GM12878 (cell line): ENCODE results near the gene ATL2. TPM values are rescaled to one million over a fixed set of nuclear protein-coding genes. Genes with fewer than 3 reads are reported as not detected.

Experiments
- ASH2L ChIP-seq: fragments of 300-600, 200-600 bp; sonication (generic); IDR thresholded peaks from 2 replicates; pipeline ENCODE4 v1.6.1; 2017; ENCODE audit warnings: low read depth, mild to moderate bottlenecking, borderline replicate concordance
- ATF7 ChIP-seq: fragments of 450-650 bp; IDR thresholded peaks from 2 replicates; pipeline ENCODE4 v1.6.1; 2016; ENCODE audit warnings: low read depth, mild to moderate bottlenecking
- BMI1 ChIP-seq: fragments of 450-650 bp; IDR thresholded peaks from 2 replicates; pipeline ENCODE4 v1.6.1; 2016; ENCODE audit warnings: mild to moderate bottlenecking, moderate library complexity, borderline replicate concordance
- EGR1 ChIP-seq, 2 experiments: IDR thresholded peaks; 1 replicate in 1 of 2; 2 replicates in 1 of 2; pipeline ENCODE4 v1.6.1; 2011 to 2012; ENCODE audit warnings: low read depth in 2 of 2, low read length in 2 of 2, borderline replicate concordance in 1 of 2, mild to moderate bottlenecking in 1 of 2, moderate library complexity in 1 of 2
- EZH2 ChIP-seq: IDR thresholded peaks from 2 replicates; pipeline ENCODE4 v1.6.1; 2012; ENCODE audit warnings: low read depth, mild to moderate bottlenecking, control low read depth, inconsistent platforms, low read length, borderline replicate concordance; ENCODE audit not compliant: control insufficient read depth
- HDGF ChIP-seq: fragments of 450-650 bp; IDR thresholded peaks from 2 replicates; pipeline ENCODE4 v1.6.1; 2016; ENCODE audit warnings: antibody characterized with exemption
- IKZF2 ChIP-seq, 2 experiments: fragments of 450-650 bp; IDR thresholded peaks; 2 replicates each; pipeline ENCODE4 v1.6.1; 2017; ENCODE audit warnings: mild to moderate bottlenecking in 2 of 2, moderate library complexity in 2 of 2
- JUNB ChIP-seq: IDR thresholded peaks from 2 replicates; pipeline ENCODE4 v1.6.1; 2016; ENCODE audit warnings: antibody characterized with exemption, mild to moderate bottlenecking
- POLR2A ChIP-seq: IDR thresholded peaks from 2 replicates; pipeline ENCODE4 v1.6.1; 2011; ENCODE audit warnings: low read depth, mild to moderate bottlenecking, low read length
- RAD21 ChIP-seq: IDR thresholded peaks from 2 replicates; pipeline ENCODE4 v1.6.1; 2011; ENCODE audit warnings: mild to moderate bottlenecking, low read depth, low read length, moderate library complexity; ENCODE audit not compliant: insufficient read depth
- RUNX3 ChIP-seq: IDR thresholded peaks from 2 replicates; pipeline ENCODE4 v1.6.1; 2012; ENCODE audit warnings: low read length, inconsistent platforms
- SIX5 ChIP-seq: IDR thresholded peaks from 2 replicates; pipeline ENCODE4 v1.6.1; 2011; ENCODE audit warnings: mild to moderate bottlenecking, low read depth, low read length, moderate library complexity; ENCODE audit not compliant: severe bottlenecking
- SPI1 ChIP-seq: IDR thresholded peaks from 2 replicates; pipeline ENCODE4 v1.6.1; 2011; ENCODE audit warnings: low read depth, mild to moderate bottlenecking, low read length, moderate library complexity, borderline replicate concordance; ENCODE audit not compliant: insufficient read depth
- USF1 ChIP-seq: IDR thresholded peaks from 2 replicates; pipeline ENCODE4 v1.6.1; 2011; ENCODE audit warnings: borderline replicate concordance, low read depth, mild to moderate bottlenecking, moderate library complexity, mixed read lengths, low read length; ENCODE audit not compliant: insufficient read depth; ENCODE audit errors: extremely low read length
- YBX1 ChIP-seq: fragments of 450-650 bp; IDR thresholded peaks from 2 replicates; pipeline ENCODE4 v1.6.1; 2016; ENCODE audit warnings: antibody characterized with exemption
- polyA plus RNA-seq, 11 experiments: library from polyadenylated mRNA; depleted of rRNA in 4 of 11; unstranded in 6 of 11; stranded (reverse) in 5 of 11; fragments of >200 nt; fragmentation: Nextera tagmentation in 4 of 11; fragmentation: Illumina TruSeq in 1 of 11; extraction: Ambion mirVana in 4 of 11; extraction: Trizol in 1 of 11; gene quantifications; 1 replicate in 1 of 11; 2 replicates in 10 of 11; pipeline versions ENCODE4 v1.2.1 to v1.2.3, GENCODE V29; 2011 to 2016; ENCODE audit warnings: inconsistent platforms in 2 of 11, missing spikeins in 2 of 11, low read depth in 1 of 11
- total RNA-seq, 4 experiments: library from RNA; depleted of rRNA in 3 of 4; stranded (reverse); fragments of >200 nt in 3 of 4; fragmentation: Illumina TruSeq in 1 of 4; extraction: Trizol in 1 of 4; gene quantifications; 2 replicates each; pipeline versions ENCODE4 v1.2.1 to v1.2.3, GENCODE V29; 2013 to 2021
- TF ChIP-seq, protein P1 (sequence below): fragments of 450-650 bp; IDR thresholded peaks from 2 replicates; pipeline ENCODE4 v1.6.1; 2016; ENCODE audit warnings: mild to moderate bottlenecking
- TF ChIP-seq, protein P2 (sequence below): IDR thresholded peaks from 2 replicates; pipeline ENCODE4 v1.6.1; 2011; ENCODE audit warnings: low read depth, low read length, improper control_type of control experiment, borderline replicate concordance
- TF ChIP-seq, protein P3 (sequence below): fragments of 450-650 bp; IDR thresholded peaks from 2 replicates; pipeline ENCODE4 v1.6.1; 2018; ENCODE audit warnings: mild to moderate bottlenecking, low read depth, moderate library complexity; ENCODE audit not compliant: partially characterized antibody
- TF ChIP-seq, protein P4 (sequence below): IDR thresholded peaks from 2 replicates; pipeline ENCODE4 v1.6.1; 2011; ENCODE audit warnings: mild to moderate bottlenecking, low read depth, low read length, moderate library complexity; ENCODE audit not compliant: insufficient replicate concordance
- TF ChIP-seq, protein P5 (sequence below): fragments of 450-650 bp; IDR thresholded peaks from 2 replicates; pipeline ENCODE4 v1.6.1; 2017; ENCODE audit warnings: mild to moderate bottlenecking, moderate library complexity

The ATL2 gene
- total and polyA plus RNA-seq, 10 of the 15 experiments (the other 5 are each of a cell fraction or from before 2014, with no cell fraction given) = 8.6 to 51.5 (median 41.8) TPM

DNA sequence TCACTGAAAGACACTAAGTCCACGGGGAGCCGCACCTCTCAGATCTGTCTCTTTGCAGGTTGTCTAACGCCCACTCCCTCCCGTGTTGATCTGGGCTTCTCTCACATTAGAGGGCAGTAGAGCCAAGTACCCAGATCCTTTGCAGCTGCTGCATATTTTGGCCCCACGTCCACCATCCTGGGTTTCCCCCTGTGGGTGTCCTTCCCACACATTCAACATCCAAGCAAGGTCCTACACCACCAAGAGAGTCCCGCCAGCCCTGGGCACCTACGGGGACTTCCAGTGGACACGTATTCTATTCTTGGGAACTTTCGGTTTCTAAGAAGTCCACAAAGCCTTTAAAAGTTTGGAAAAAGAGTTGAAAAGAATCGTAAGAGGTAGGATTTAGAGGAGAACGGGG is 116.6 kb downstream of the ATL2 start (continued):
- TF ChIP-seq SPI1 (no peak), RAD21 (peak; percentile 38; the same call in 1 of the 2 replicates), RUNX3 (peak; percentile 67), BMI1 (no peak), USF1 (no peak), YBX1 (no peak), EGR1 (IDR thresholded peaks at IDR 0.05; ENCODE audit: borderline replicate concordance in 1 of 2, low read depth in 2 of 2, low read length in 2 of 2) (peak in 1 of 2 experiments; percentile 72; a peak in 2 of 3 replicates), ATF7 (no peak), ASH2L (no peak), EZH2 (no peak), IKZF2 (IDR thresholded peaks at IDR 0.05) (peak; percentile 71 to 78), SIX5 (no peak), POLR2A (no peak), HDGF (0 out of 2 replicates have a peak, but pooled peaks have one; percentile 42), JUNB (no peak)
- TF ChIP-seq, protein P1, sequence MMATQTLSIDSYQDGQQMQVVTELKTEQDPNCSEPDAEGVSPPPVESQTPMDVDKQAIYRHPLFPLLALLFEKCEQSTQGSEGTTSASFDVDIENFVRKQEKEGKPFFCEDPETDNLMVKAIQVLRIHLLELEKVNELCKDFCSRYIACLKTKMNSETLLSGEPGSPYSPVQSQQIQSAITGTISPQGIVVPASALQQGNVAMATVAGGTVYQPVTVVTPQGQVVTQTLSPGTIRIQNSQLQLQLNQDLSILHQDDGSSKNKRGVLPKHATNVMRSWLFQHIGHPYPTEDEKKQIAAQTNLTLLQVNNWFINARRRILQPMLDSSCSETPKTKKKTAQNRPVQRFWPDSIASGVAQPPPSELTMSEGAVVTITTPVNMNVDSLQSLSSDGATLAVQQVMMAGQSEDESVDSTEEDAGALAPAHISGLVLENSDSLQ = no peak
- TF ChIP-seq, protein P2, sequence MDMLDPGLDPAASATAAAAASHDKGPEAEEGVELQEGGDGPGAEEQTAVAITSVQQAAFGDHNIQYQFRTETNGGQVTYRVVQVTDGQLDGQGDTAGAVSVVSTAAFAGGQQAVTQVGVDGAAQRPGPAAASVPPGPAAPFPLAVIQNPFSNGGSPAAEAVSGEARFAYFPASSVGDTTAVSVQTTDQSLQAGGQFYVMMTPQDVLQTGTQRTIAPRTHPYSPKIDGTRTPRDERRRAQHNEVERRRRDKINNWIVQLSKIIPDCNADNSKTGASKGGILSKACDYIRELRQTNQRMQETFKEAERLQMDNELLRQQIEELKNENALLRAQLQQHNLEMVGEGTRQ = no peak
- TF ChIP-seq, protein P3, sequence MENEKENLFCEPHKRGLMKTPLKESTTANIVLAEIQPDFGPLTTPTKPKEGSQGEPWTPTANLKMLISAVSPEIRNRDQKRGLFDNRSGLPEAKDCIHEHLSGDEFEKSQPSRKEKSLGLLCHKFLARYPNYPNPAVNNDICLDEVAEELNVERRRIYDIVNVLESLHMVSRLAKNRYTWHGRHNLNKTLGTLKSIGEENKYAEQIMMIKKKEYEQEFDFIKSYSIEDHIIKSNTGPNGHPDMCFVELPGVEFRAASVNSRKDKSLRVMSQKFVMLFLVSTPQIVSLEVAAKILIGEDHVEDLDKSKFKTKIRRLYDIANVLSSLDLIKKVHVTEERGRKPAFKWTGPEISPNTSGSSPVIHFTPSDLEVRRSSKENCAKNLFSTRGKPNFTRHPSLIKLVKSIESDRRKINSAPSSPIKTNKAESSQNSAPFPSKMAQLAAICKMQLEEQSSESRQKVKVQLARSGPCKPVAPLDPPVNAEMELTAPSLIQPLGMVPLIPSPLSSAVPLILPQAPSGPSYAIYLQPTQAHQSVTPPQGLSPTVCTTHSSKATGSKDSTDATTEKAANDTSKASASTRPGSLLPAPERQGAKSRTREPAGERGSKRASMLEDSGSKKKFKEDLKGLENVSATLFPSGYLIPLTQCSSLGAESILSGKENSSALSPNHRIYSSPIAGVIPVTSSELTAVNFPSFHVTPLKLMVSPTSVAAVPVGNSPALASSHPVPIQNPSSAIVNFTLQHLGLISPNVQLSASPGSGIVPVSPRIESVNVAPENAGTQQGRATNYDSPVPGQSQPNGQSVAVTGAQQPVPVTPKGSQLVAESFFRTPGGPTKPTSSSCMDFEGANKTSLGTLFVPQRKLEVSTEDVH = no peak
- TF ChIP-seq, protein P4, sequence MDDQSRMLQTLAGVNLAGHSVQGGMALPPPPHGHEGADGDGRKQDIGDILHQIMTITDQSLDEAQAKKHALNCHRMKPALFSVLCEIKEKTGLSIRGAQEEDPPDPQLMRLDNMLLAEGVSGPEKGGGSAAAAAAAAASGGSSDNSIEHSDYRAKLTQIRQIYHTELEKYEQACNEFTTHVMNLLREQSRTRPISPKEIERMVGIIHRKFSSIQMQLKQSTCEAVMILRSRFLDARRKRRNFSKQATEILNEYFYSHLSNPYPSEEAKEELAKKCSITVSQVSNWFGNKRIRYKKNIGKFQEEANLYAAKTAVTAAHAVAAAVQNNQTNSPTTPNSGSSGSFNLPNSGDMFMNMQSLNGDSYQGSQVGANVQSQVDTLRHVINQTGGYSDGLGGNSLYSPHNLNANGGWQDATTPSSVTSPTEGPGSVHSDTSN = no peak
- TF ChIP-seq, protein P5, sequence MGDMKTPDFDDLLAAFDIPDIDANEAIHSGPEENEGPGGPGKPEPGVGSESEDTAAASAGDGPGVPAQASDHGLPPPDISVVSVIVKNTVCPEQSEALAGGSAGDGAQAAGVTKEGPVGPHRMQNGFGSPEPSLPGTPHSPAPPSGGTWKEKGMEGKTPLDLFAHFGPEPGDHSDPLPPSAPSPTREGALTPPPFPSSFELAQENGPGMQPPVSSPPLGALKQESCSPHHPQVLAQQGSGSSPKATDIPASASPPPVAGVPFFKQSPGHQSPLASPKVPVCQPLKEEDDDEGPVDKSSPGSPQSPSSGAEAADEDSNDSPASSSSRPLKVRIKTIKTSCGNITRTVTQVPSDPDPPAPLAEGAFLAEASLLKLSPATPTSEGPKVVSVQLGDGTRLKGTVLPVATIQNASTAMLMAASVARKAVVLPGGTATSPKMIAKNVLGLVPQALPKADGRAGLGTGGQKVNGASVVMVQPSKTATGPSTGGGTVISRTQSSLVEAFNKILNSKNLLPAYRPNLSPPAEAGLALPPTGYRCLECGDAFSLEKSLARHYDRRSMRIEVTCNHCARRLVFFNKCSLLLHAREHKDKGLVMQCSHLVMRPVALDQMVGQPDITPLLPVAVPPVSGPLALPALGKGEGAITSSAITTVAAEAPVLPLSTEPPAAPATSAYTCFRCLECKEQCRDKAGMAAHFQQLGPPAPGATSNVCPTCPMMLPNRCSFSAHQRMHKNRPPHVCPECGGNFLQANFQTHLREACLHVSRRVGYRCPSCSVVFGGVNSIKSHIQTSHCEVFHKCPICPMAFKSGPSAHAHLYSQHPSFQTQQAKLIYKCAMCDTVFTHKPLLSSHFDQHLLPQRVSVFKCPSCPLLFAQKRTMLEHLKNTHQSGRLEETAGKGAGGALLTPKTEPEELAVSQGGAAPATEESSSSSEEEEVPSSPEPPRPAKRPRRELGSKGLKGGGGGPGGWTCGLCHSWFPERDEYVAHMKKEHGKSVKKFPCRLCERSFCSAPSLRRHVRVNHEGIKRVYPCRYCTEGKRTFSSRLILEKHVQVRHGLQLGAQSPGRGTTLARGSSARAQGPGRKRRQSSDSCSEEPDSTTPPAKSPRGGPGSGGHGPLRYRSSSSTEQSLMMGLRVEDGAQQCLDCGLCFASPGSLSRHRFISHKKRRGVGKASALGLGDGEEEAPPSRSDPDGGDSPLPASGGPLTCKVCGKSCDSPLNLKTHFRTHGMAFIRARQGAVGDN = no peak
